GM12872 (cell line): ENCODE data around the gene SYT1.

Experiments
- CTCF ChIP-seq: IDR thresholded peaks from 3 replicates; pipeline ENCODE4 v1.5.1; 2011; ENCODE audit warnings: low read depth, mild to moderate bottlenecking, low read length, moderate library complexity; ENCODE audit not compliant: insufficient read depth

SYT1 gene

GRCh38 chr12:79454338-79454843 lies 589.8 kb downstream of the SYT1 start:
- TF ChIP-seq CTCF: no peak

- TF ChIP-seq CTCF: no peak
Measured at GRCh38 chr12:79455286-79455685, 590.7 kb downstream of the SYT1 start.

GRCh38 chr12:79482323-79482722 lies 617.7 kb downstream of the SYT1 start:
- no peak for TF ChIP-seq CTCF

GRCh38 chr12:79482921-79483320 lies 618.3 kb downstream of the SYT1 start:
- no peak for TF ChIP-seq CTCF

- TF ChIP-seq CTCF: no peak
Measured at GRCh38 chr12:79486154-79486553, 621.6 kb downstream of the SYT1 start.

GRCh38 chr12:79487386-79488110 lies 623.0 kb downstream of the SYT1 start:
- no peak for TF ChIP-seq CTCF
